Loucy (cell line): Measurements from ENCODE around the gene TRMO.

Source experiments
- H2AFZ ChIP-seq: fragments of 200-600 bp; sonication (generic); 2 replicates; pipeline ENCODE4 v1.6.0; 2016; ENCODE audit warnings: antibody characterized with exemption, mild to moderate bottlenecking, low read length, moderate library complexity
- H3F3A ChIP-seq: fragments of 200-600 bp; 2 replicates; pipeline ENCODE4 v1.6.0; 2016; ENCODE audit warnings: antibody characterized with exemption, low read depth, mild to moderate bottlenecking
- H3K27me3 ChIP-seq: fragments of 200-600 bp; sonication (generic); 2 replicates; pipeline ENCODE4 v1.6.1; 2014; ENCODE audit warnings: low read length, mild to moderate bottlenecking; ENCODE audit not compliant: insufficient read depth, poor library complexity, severe bottlenecking
- H3K36me3 ChIP-seq: fragments of 200-600 bp; sonication (generic); 2 replicates; pipeline ENCODE4 v1.6.1; 2016; ENCODE audit warnings: low read length; ENCODE audit not compliant: insufficient read depth
- H3K4me1 ChIP-seq: fragments of 200-600 bp; sonication (generic); 2 replicates; pipeline ENCODE4 v1.5.1; 2014; ENCODE audit warnings: low read length, mild to moderate bottlenecking; ENCODE audit not compliant: insufficient read depth, poor library complexity, severe bottlenecking
- H3K4me2 ChIP-seq: fragments of 200-600 bp; sonication (generic); 2 replicates; pipeline ENCODE4 v1.6.0; 2014; ENCODE audit warnings: antibody characterized with exemption, low read length, low read depth, mild to moderate bottlenecking; ENCODE audit not compliant: poor library complexity, severe bottlenecking
- H3K4me3 ChIP-seq: fragments of 200-600 bp; sonication (generic); 2 replicates; pipeline ENCODE4 v1.5.1; 2014; ENCODE audit warnings: low read length, mild to moderate bottlenecking, mixed read lengths; ENCODE audit not compliant: poor library complexity, severe bottlenecking
- H3K79me2 ChIP-seq: fragments of 200-600 bp; sonication (generic); 2 replicates; pipeline ENCODE4 v1.6.1; 2014; ENCODE audit warnings: low read length; ENCODE audit not compliant: insufficient read depth
- H3K9ac ChIP-seq: fragments of 200-600 bp; sonication (generic); 2 replicates; pipeline ENCODE4 v1.6.0; 2014; ENCODE audit warnings: mild to moderate bottlenecking, low read depth, low read length, moderate library complexity; ENCODE audit not compliant: poor library complexity, severe bottlenecking
- H3K9me2 ChIP-seq: fragments of 200-600 bp; sonication (generic); replicated peaks from 2 replicates; pipeline ENCODE4 v1.6.1; 2016; ENCODE audit warnings: low read depth, low read length, mixed read lengths
- H3K9me3 ChIP-seq: fragments of 200-600 bp; sonication (generic); 2 replicates; pipeline ENCODE4 v1.6.1; 2014; ENCODE audit warnings: mild to moderate bottlenecking, antibody characterized with exemption, low read length, low read depth; ENCODE audit not compliant: insufficient read depth
- H4K20me1 ChIP-seq: fragments of 200-600 bp; sonication (generic); 2 replicates; pipeline ENCODE4 v1.6.0; 2014; ENCODE audit warnings: antibody characterized with exemption, low read length, mild to moderate bottlenecking; ENCODE audit not compliant: insufficient read depth, poor library complexity, severe bottlenecking
- EZH2phosphoT487 ChIP-seq: fragments of 200-600 bp; IDR thresholded peaks from 2 replicates; pipeline ENCODE4 v1.6.1; 2018; ENCODE audit warnings: antibody characterized with exemption, mild to moderate bottlenecking, moderate library complexity, borderline replicate concordance
- TF ChIP-seq, protein P1 (sequence below): fragments of 200-600 bp; sonication (generic); conservative IDR thresholded peaks from 2 replicates; pipeline ENCODE4 v1.5.1; 2014; ENCODE audit warnings: mild to moderate bottlenecking, antibody characterized with exemption, low read length

The TRMO gene

GRCh38 chr9:97904725-97905124 lies 17.6 kb downstream of the TRMO start:
- Histone ChIP-seq H3K4me1 (peaks cover 31% of the 10 kb centered on the region), H3K4me3 (no peak overlapping the region), H3K79me2 (peaks cover 4% of the 10 kb centered on the region; the same call in 1 of the 2 replicates), H3K27me3 (no peaks in the 10 kb centered on the region), H4K20me1 (no peaks in the 10 kb centered on the region), H3K9me2 (no peaks in the 10 kb centered on the region), H2AFZ (no peak overlapping the region), H3K9me3 (no peaks in the 10 kb centered on the region), H3K9ac (no peak overlapping the region), H3K36me3 (no peaks in the 10 kb centered on the region; the same call in 1 of the 2 replicates), H3K4me2 (peak overlapping the region; percentile 41), H3F3A (no peaks in the 10 kb centered on the region)
- TF ChIP-seq EZH2phosphoT487, result no peak
- TF ChIP-seq, protein P1, sequence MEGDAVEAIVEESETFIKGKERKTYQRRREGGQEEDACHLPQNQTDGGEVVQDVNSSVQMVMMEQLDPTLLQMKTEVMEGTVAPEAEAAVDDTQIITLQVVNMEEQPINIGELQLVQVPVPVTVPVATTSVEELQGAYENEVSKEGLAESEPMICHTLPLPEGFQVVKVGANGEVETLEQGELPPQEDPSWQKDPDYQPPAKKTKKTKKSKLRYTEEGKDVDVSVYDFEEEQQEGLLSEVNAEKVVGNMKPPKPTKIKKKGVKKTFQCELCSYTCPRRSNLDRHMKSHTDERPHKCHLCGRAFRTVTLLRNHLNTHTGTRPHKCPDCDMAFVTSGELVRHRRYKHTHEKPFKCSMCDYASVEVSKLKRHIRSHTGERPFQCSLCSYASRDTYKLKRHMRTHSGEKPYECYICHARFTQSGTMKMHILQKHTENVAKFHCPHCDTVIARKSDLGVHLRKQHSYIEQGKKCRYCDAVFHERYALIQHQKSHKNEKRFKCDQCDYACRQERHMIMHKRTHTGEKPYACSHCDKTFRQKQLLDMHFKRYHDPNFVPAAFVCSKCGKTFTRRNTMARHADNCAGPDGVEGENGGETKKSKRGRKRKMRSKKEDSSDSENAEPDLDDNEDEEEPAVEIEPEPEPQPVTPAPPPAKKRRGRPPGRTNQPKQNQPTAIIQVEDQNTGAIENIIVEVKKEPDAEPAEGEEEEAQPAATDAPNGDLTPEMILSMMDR, result no peak

DNA sequence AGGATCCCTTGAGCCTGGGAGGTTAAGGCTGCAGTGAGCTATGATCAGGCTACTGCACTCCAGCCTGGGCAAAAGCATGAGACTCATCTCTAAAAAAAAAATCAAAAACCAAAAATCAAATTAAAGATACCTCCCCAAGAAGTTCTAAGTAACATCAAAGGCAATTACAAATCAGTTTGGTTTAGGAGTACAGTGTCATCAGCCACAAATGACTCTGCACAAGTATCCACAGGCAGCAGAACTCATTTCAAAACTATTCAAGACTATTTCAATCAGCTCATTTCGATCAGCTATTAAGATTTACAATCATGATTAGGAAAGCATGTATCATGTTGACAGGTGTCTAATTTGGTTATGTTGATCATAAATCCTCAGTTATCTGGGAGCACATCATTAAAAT lies 19.1 kb downstream of the TRMO start:
- Histone ChIP-seq H3K4me2 (no peak overlapping the region), H2AFZ (no peak overlapping the region), H4K20me1 (no peaks in the 10 kb centered on the region)

DNA sequence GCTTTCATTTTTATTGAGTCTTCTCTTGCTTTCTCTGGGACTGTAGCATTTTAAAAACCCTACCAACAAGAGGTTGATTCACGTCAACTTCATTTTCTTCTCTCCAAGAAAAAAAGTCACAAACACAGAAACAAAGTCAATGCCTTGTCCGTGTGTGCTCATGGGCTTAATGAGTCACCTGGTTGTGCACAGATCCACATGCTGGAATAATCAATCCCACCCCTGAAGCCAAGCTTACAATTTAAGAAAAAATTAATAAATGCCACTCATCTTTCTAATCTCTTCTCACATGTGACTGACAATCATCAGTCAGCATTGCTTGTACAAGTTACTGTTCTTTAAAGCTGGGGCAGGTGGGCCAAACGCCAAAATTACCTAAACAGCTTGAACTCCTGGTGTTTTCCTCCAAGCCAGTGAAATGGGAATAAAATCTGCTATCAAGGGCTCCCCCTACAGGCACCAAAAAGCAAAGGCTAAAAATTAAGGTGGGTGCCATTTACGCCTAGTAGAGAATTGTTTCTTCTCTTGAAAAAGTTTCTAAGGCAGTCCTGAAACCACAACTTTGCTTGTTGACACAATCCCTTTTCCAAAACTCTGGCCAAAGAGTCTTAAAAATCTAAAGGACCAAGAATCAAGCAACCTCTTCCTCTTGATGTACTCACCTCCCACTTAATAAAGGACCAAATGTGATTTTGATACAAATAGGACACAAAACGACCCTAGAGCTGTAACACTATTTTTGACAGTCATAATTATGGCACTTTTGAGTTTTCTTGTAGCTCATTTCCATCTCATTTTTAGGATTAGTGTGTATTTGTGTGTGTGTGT lies 21.3 kb downstream of the TRMO start:
- Histone ChIP-seq H3K4me1 (peaks cover 13% of the 10 kb centered on the region), H3K9me2 (no peaks in the 10 kb centered on the region), H3K79me2 (peaks cover under 1% of the 10 kb centered on the region; the same call in 1 of the 2 replicates), H3K9ac (no peak overlapping the region), H2AFZ (no peak overlapping the region), H3K4me2 (no peak overlapping the region), H3F3A (no peaks in the 10 kb centered on the region), H4K20me1 (no peaks in the 10 kb centered on the region), H3K9me3 (no peaks in the 10 kb centered on the region), H3K36me3 (no peaks in the 10 kb centered on the region), H3K27me3 (no peaks in the 10 kb centered on the region), H3K4me3 (no peak overlapping the region)
- TF ChIP-seq, protein P1, result peak; percentile 92
- TF ChIP-seq EZH2phosphoT487, result no peak

More for the DNA sequence above, 19.1 kb downstream of the TRMO start:
- Histone ChIP-seq H3K27me3 (no peaks in the 10 kb centered on the region), H3K9ac (no peak overlapping the region), H3K9me2 (no peaks in the 10 kb centered on the region), H3F3A (no peaks in the 10 kb centered on the region), H3K4me3 (no peak overlapping the region), H3K4me1 (peaks cover 31% of the 10 kb centered on the region), H3K79me2 (peaks cover 4% of the 10 kb centered on the region; the same call in 1 of the 2 replicates), H3K36me3 (no peaks in the 10 kb centered on the region), H3K9me3 (no peaks in the 10 kb centered on the region)
- TF ChIP-seq, protein P1, result no peak
- TF ChIP-seq EZH2phosphoT487, result no peak
